Left renal cortex interstitium (tissue), 4 donors: Measurements from ENCODE around the gene ZMIZ2. TPM values are rescaled to one million over a fixed set of nuclear protein-coding genes. Genes with fewer than 3 reads are reported as not detected.
"Not testable (repeated sequence)": the region's sequence is repeated elsewhere in the genome, so short reads cannot be mapped to it uniquely, and the experiment has no call there.

ENCODE experiments used
- DNase-seq, 4 donors: peaks; one replicate each; pipeline ENCODE4 v3.0.0-alpha.2; 2013; ENCODE audit warnings: low read depth in 4 of 4, low spot score in 2 of 4, missing footprints in 1 of 4
- polyA plus RNA-seq, 4 donors: library from polyadenylated mRNA; unstranded; fragments of 120-200 nt; gene quantifications; one replicate each; pipeline ENCODE4 v1.2.1, GENCODE V29; 2013; ENCODE audit not compliant: insufficient read length in 4 of 4

ZMIZ2 gene
- polyA plus RNA-seq, 4 donors: 38.2 to 119 (median 72.4) TPM

GRCh38 chr7:44796504-44797328, 48.1 kb downstream of the ZMIZ2 start, which contains the start of gene PPIA:
Gene PPIA (plus strand): TSS chr7:44796681. CDS start chr7:44796725, 44 bp downstream.
- peak; percentile 90 to 97 (median 94) for DNase-seq

GRCh38 chr7:44797329-44798258, 48.9 kb downstream of the ZMIZ2 start:
- DNase-seq: peak in 3 of 4 donors; percentile 70 to 83 (median 77)

- DNase-seq: no peak
These were observed 50.1 kb downstream of the ZMIZ2 start for GRCh38 chr7:44798649-44799305.

- no peak for DNase-seq
These were observed 51.3 kb downstream of the ZMIZ2 start for GRCh38 chr7:44799939-44800338.

- DNase-seq: no peak
These were observed 53.2 kb downstream of the ZMIZ2 start for GRCh38 chr7:44801890-44802289.

GRCh38 chr7:44802418-44803025, 53.9 kb downstream of the ZMIZ2 start:
- no peak for DNase-seq

- DNase-seq: not testable (repeated sequence)
These were observed 55.3 kb downstream of the ZMIZ2 start for GRCh38 chr7:44803828-44804519.

GRCh38 chr7:44805950-44806349, 57.3 kb downstream of the ZMIZ2 start:
- DNase-seq: no peak

- no peak for DNase-seq
These were observed 60.3 kb downstream of the ZMIZ2 start for GRCh38 chr7:44808914-44809393.

GRCh38 chr7:44811093-44811492, 62.4 kb downstream of the ZMIZ2 start:
- no peak for DNase-seq

- no peak for DNase-seq
These were observed 62.9 kb downstream of the ZMIZ2 start for GRCh38 chr7:44811571-44811970.

- no peak for DNase-seq
These were observed 66.3 kb downstream of the ZMIZ2 start for GRCh38 chr7:44814919-44815318.

GRCh38 chr7:44819292-44819691, 70.6 kb downstream of the ZMIZ2 start:
- DNase-seq: no peak

Other genes starting within 250 kb of the ZMIZ2 start
- 1 to 10 TPM; 2.3 to 3.5 (median 2.8) TPM for gene NPC1L1, start 207.5 kb upstream of the ZMIZ2 start, polyA plus RNA-seq
- gene DDX56, start 174.9 kb upstream of the ZMIZ2 start, polyA plus RNA-seq: 100 to 1,000 TPM in 2 of 4 donors, 10 to 100 TPM in 2; 73.1 to 123 (median 98.7) TPM
- 100 to 1,000 TPM; 128 to 176 (median 150) TPM for gene TMED4, start 166.6 kb upstream of the ZMIZ2 start, polyA plus RNA-seq
- gene OGDH, start 142.2 kb upstream of the ZMIZ2 start, polyA plus RNA-seq: 10 to 100 TPM; 79.7 to 95.5 (median 87.9) TPM
- gene PPIA, start 47.8 kb downstream of the ZMIZ2 start, polyA plus RNA-seq: 1,000 to 10,000 TPM; 1,131 to 1,465 (median 1,320) TPM
- 100 to 1,000 TPM; 226 to 259 (median 239) TPM for gene H2AZ2, start 99.2 kb downstream of the ZMIZ2 start, polyA plus RNA-seq
- 10 to 100 TPM; 28.3 to 39.0 (median 30.5) TPM for gene PURB, start 136.7 kb downstream of the ZMIZ2 start, polyA plus RNA-seq
- gene MYO1G, start 230.2 kb downstream of the ZMIZ2 start, polyA plus RNA-seq: under 1 TPM; 0.37 to 0.99 (median 0.63) TPM